ENCODE data around the gene C1R.

C1R gene

GRCh38 chr12:7114008-7114407 lies 21.8 kb upstream of the C1R start:
- TF ChIP-seq CTCF (IDR thresholded peaks at IDR 0.05; ENCODE audit: control insufficient read depth, insufficient read depth, low read depth, low read length, missing control alignments), result no peak
- no peak overlapping the region for H3K4me3 ChIP-seq (ENCODE audit: control insufficient read depth, low read depth, low read length)
- no peak for DNase-seq (ENCODE audit: low read depth)

GRCh38 chr12:7113389-7113871 lies 21.2 kb upstream of the C1R start:
- no peak overlapping the region for H3K4me3 ChIP-seq (ENCODE audit: control insufficient read depth, low read depth, low read length)
- peak; percentile 83 for TF ChIP-seq CTCF (IDR thresholded peaks at IDR 0.05; ENCODE audit: control insufficient read depth, insufficient read depth, low read depth, low read length, missing control alignments)
- no peak for DNase-seq (ENCODE audit: low read depth)

- no peak for DNase-seq (ENCODE audit: low read depth)
- TF ChIP-seq CTCF (IDR thresholded peaks at IDR 0.05; ENCODE audit: control insufficient read depth, insufficient read depth, low read depth, low read length, missing control alignments), result no peak
- no peak overlapping the region for H3K4me3 ChIP-seq (ENCODE audit: control insufficient read depth, low read depth, low read length)
Measured at GRCh38 chr12:7112041-7112440, 19.8 kb upstream of the C1R start.

GRCh38 chr12:7110661-7111060 lies 18.4 kb upstream of the C1R start:
- no peak for TF ChIP-seq CTCF (IDR thresholded peaks at IDR 0.05; ENCODE audit: control insufficient read depth, insufficient read depth, low read depth, low read length, missing control alignments)
- no peak overlapping the region for H3K4me3 ChIP-seq (ENCODE audit: control insufficient read depth, low read depth, low read length)
- DNase-seq (ENCODE audit: low read depth), result no peak

GRCh38 chr12:7109572-7109920 lies 17.3 kb upstream of the C1R start:
- TF ChIP-seq CTCF (IDR thresholded peaks at IDR 0.05; ENCODE audit: control insufficient read depth, insufficient read depth, low read depth, low read length, missing control alignments), result no peak
- peak overlapping the region; percentile 63 for H3K4me3 ChIP-seq (ENCODE audit: control insufficient read depth, low read depth, low read length)

GRCh38 chr12:7108796-7109571 lies 16.7 kb upstream of the C1R start, which contains the start of gene C1RL:
Gene C1RL (minus strand): TSS chr12:7109214. CDS start chr12:7109180, 34 bp downstream.
- TF ChIP-seq CTCF (IDR thresholded peaks at IDR 0.05; ENCODE audit: control insufficient read depth, insufficient read depth, low read depth, low read length, missing control alignments), result peak; percentile 98
- DNase-seq (ENCODE audit: low read depth), result peak; percentile 57
- peak within 1 kb of the TSS; percentile 63 for H3K4me3 ChIP-seq (ENCODE audit: control insufficient read depth, low read depth, low read length)

More at GRCh38 chr12:7109572-7109920, 17.3 kb upstream of the C1R start:
- no peak for DNase-seq (ENCODE audit: low read depth)

All from AG09309 (cell line).